ENCODE data around the gene VSTM4.

Gene VSTM4

GRCh38 chr10:49115015-49115795 is at the start of gene VSTM4:
Gene VSTM4 (minus strand): TSS chr10:49115522. CDS start chr10:49115485, 37 bp downstream.
- peak; percentile 5 for TF ChIP-seq CTCF (IDR thresholded peaks at IDR 0.05; ENCODE audit: extremely low read depth, insufficient read depth, missing control alignments)
- peak; percentile 76 for DNase-seq (ENCODE audit: low spot score)
- in situ Hi-C loops (cut with MboI; ENCODE audit: low pct_unique_long_range_greater_than_20kb, low sequenced_read_pairs, unreplicated experiment) = no loop called here

- DNase-seq (ENCODE audit: low spot score) = peak; percentile 62
- in situ Hi-C loops (cut with MboI; ENCODE audit: low pct_unique_long_range_greater_than_20kb, low sequenced_read_pairs, unreplicated experiment) = no loop called here
- TF ChIP-seq CTCF (IDR thresholded peaks at IDR 0.05; ENCODE audit: extremely low read depth, insufficient read depth, missing control alignments) = peak; percentile 81
These were observed 49.4 kb upstream of the VSTM4 start for GRCh38 chr10:49164559-49165188.

- TF ChIP-seq CTCF (IDR thresholded peaks at IDR 0.05; ENCODE audit: extremely low read depth, insufficient read depth, missing control alignments) = no peak
- in situ Hi-C loops (cut with MboI; ENCODE audit: low pct_unique_long_range_greater_than_20kb, low sequenced_read_pairs, unreplicated experiment) = no loop called here
- DNase-seq (ENCODE audit: low spot score) = no peak
These were observed 48.4 kb upstream of the VSTM4 start for GRCh38 chr10:49163741-49164140.

GRCh38 chr10:49162761-49163310 is 47.5 kb upstream of the VSTM4 start:
- no peak for DNase-seq (ENCODE audit: low spot score)
- no peak for TF ChIP-seq CTCF (IDR thresholded peaks at IDR 0.05; ENCODE audit: extremely low read depth, insufficient read depth, missing control alignments)
- in situ Hi-C loops (cut with MboI; ENCODE audit: low pct_unique_long_range_greater_than_20kb, low sequenced_read_pairs, unreplicated experiment) = no loop called here

GRCh38 chr10:49162063-49162462 is 46.7 kb upstream of the VSTM4 start:
- no peak for DNase-seq (ENCODE audit: low spot score)
- in situ Hi-C loops (cut with MboI; ENCODE audit: low pct_unique_long_range_greater_than_20kb, low sequenced_read_pairs, unreplicated experiment) = no loop called here
- TF ChIP-seq CTCF (IDR thresholded peaks at IDR 0.05; ENCODE audit: extremely low read depth, insufficient read depth, missing control alignments) = no peak

GRCh38 chr10:49161411-49161997 is 46.2 kb upstream of the VSTM4 start:
- peak; percentile 2 for TF ChIP-seq CTCF (IDR thresholded peaks at IDR 0.05; ENCODE audit: extremely low read depth, insufficient read depth, missing control alignments)
- no peak for DNase-seq (ENCODE audit: low spot score)
- in situ Hi-C loops (cut with MboI; ENCODE audit: low pct_unique_long_range_greater_than_20kb, low sequenced_read_pairs, unreplicated experiment) = no loop called here

All from GM13977 (cell line).